HCT116 (cell line): ENCODE results near the gene CDX1. TPM values are rescaled to one million over a fixed set of nuclear protein-coding genes. Genes with fewer than 3 reads are reported as not detected.

Experiments
- ATAC-seq: fragments of 200-7000 bp; cut with Tn5 transposase; 2 replicates; pipeline ENCODE4 v1.9.1; 2020; ENCODE audit warnings: mild to moderate bottlenecking, moderate library complexity
- BruUV-seq: library from RNA; stranded (reverse); fragments of 400-500 nt; replicated peaks from 2 replicates; lab custom pipeline; 2021; lab: Mats Ljungman, UMichigan
- CTCF ChIA-PET: fragments of 300-600 bp; sonication (Branson Sonifier 250); formaldehyde crosslinking; loops from one replicate; lab custom pipeline; 2021; ENCODE audit warnings: antibody characterized with exemption; lab: Charles Lee
- POLR2A ChIA-PET: fragments of 300-600, 350-600 bp; sonication (Branson Sonifier 250); formaldehyde crosslinking; loops from one replicate; lab custom pipeline; 2021; ENCODE audit warnings: antibody characterized with exemption; lab: Charles Lee
- RAD21 ChIA-PET, 2 experiments: fragments of 300-600 bp; sonication (Branson Sonifier 250); formaldehyde crosslinking; loops; one replicate each; lab custom pipeline; 2023; ENCODE audit warnings: low total read pairs in 2 of 2; ENCODE audit not compliant: uncharacterized antibody in 2 of 2, unreplicated experiment in 2 of 2, low non-redundant PET in 1 of 2; lab: Charles Lee
- DNase-seq: peaks from one replicate; pipeline ENCODE4 v3.0.0-alpha.2; 2010; ENCODE audit warnings: low read depth, low spot score
- H2AFZ ChIP-seq: fragments of 200-600 bp; shearing (Covaris generic), sonication (generic); 2 replicates; pipeline ENCODE4 v1.6.1; 2017; ENCODE audit warnings: low read depth, mixed run types, mixed read lengths, antibody characterized with exemption, low read length; ENCODE audit not compliant: poor library complexity, severe bottlenecking
- H3K27ac ChIP-seq: 2 replicates; pipeline ENCODE4 v1.5.1; 2012; ENCODE audit warnings: low read depth, low read length
- H3K27me3 ChIP-seq: fragments of 200-600 bp; sonication (generic); 2 replicates; pipeline ENCODE4 v1.6.1; 2016; ENCODE audit warnings: mixed run types, low read length, mixed read lengths; ENCODE audit not compliant: insufficient read depth
- H3K36me3 ChIP-seq, 2 experiments: fragments of 200-500 bp in 1 of 2; fragments of 200-600 bp in 1 of 2; sonication (Bioruptor generic) in 1 of 2; sonication (generic) in 1 of 2; 2 replicates each; pipeline versions ENCODE4 v1.5.1 to v1.6.1; 2014 to 2016; ENCODE audit warnings: low read length in 2 of 2, inconsistent platforms in 1 of 2, mixed read lengths in 1 of 2, mixed run types in 1 of 2; ENCODE audit not compliant: insufficient read depth in 2 of 2, control insufficient read depth in 1 of 2
- H3K4me1 ChIP-seq, 2 experiments: fragments of 200-600 bp in 1 of 2; sonication (generic) in 1 of 2; 2 replicates each; pipeline versions ENCODE4 v1.5.1 to v1.6.1; 2012 to 2017; ENCODE audit warnings: low read length in 2 of 2, inconsistent platforms in 1 of 2, mild to moderate bottlenecking in 1 of 2, mixed read lengths in 1 of 2, mixed run types in 1 of 2, moderate library complexity in 1 of 2; ENCODE audit not compliant: insufficient read depth in 2 of 2, control insufficient read depth in 1 of 2
- H3K4me2 ChIP-seq: fragments of 200-600 bp; sonication (generic); 2 replicates; pipeline ENCODE4 v1.6.1; 2017; ENCODE audit warnings: mixed run types, low read length, mixed read lengths
- H3K4me3 ChIP-seq, 2 experiments: fragments of 200-600 bp in 1 of 2; sonication (generic) in 1 of 2; replicated peaks in 1 of 2; 2 replicates each; pipeline ENCODE4 v1.5.1; 2011 to 2016; ENCODE audit warnings: low read length in 2 of 2, control low read depth in 1 of 2, low read depth in 1 of 2, mild to moderate bottlenecking in 1 of 2, mixed read lengths in 1 of 2, mixed run types in 1 of 2
- H3K79me2 ChIP-seq: fragments of 200-600 bp; sonication (generic); 2 replicates; pipeline ENCODE4 v1.6.1; 2017; ENCODE audit warnings: mild to moderate bottlenecking, mixed run types, low read length, moderate library complexity, mixed read lengths; ENCODE audit not compliant: insufficient read depth
- H3K9ac ChIP-seq: fragments of 200-600 bp; sonication (generic); 2 replicates; pipeline ENCODE4 v1.6.1; 2016; ENCODE audit warnings: low read length, mixed read lengths
- H3K9me2 ChIP-seq: fragments of 200-600 bp; sonication (generic), shearing (Covaris generic); 2 replicates; pipeline ENCODE4 v1.6.1; 2017; ENCODE audit warnings: mixed run types, mild to moderate bottlenecking, moderate library complexity; ENCODE audit not compliant: insufficient read depth
- H3K9me3 ChIP-seq, 2 experiments: fragments of 200-500 bp in 1 of 2; fragments of 200-600 bp in 1 of 2; sonication (Bioruptor generic) in 1 of 2; sonication (generic) in 1 of 2; 2 replicates each; pipeline ENCODE4 v1.6.1; 2014 to 2017; ENCODE audit warnings: low read length in 2 of 2, mixed read lengths in 2 of 2, inconsistent platforms in 1 of 2, low read depth in 1 of 2, mild to moderate bottlenecking in 1 of 2, mixed run types in 1 of 2, moderate library complexity in 1 of 2; ENCODE audit not compliant: control insufficient read depth in 1 of 2, insufficient read depth in 1 of 2
- H4K20me1 ChIP-seq: fragments of 200-600 bp; sonication (generic), shearing (Covaris generic); 2 replicates; pipeline ENCODE4 v1.6.1; 2017; ENCODE audit warnings: mixed run types, mild to moderate bottlenecking, moderate library complexity; ENCODE audit not compliant: insufficient read depth
- CBX3 ChIP-seq: IDR thresholded peaks from 2 replicates; pipeline ENCODE4 v1.6.1; 2012; ENCODE audit warnings: low read depth
- CEBPB ChIP-seq: IDR thresholded peaks from 2 replicates; pipeline ENCODE4 v1.6.1; 2012; ENCODE audit warnings: low read depth
- CTCF ChIP-seq, 3 experiments: fragments of 200-600 bp in 1 of 3; sonication (generic) in 1 of 3; IDR thresholded peaks in 2 of 3; conservative IDR thresholded peaks in 1 of 3; 2 replicates each; pipeline ENCODE4 v1.5.1; 2012 to 2017; ENCODE audit warnings: low read depth in 2 of 3, low read length in 2 of 3, antibody characterized with exemption in 1 of 3, borderline replicate concordance in 1 of 3, control low read depth in 1 of 3, mild to moderate bottlenecking in 1 of 3, mixed read lengths in 1 of 3, mixed run types in 1 of 3, moderate library complexity in 1 of 3; ENCODE audit not compliant: insufficient read depth in 1 of 3
- EZH2 ChIP-seq: fragments of 200-600 bp; sonication (generic); IDR thresholded peaks from 2 replicates; pipeline ENCODE4 v1.6.1; 2017; ENCODE audit warnings: antibody characterized with exemption, mixed run types
- EZH2phosphoT487 ChIP-seq: fragments of 200-600 bp; IDR thresholded peaks from 2 replicates; pipeline ENCODE4 v1.6.1; 2018; ENCODE audit warnings: antibody characterized with exemption, borderline replicate concordance
- FOSL1 ChIP-seq: IDR thresholded peaks from 2 replicates; pipeline ENCODE4 v1.6.1; 2012; ENCODE audit warnings: low read depth
- REST ChIP-seq: IDR thresholded peaks from 2 replicates; pipeline ENCODE4 v1.6.1; 2012; ENCODE audit warnings: low read depth
- TCF7L2 ChIP-seq: IDR thresholded peaks from 2 replicates; pipeline ENCODE4 v1.7.0; 2011; ENCODE audit warnings: borderline replicate concordance, inconsistent platforms; ENCODE audit not compliant: insufficient read depth, insufficient read length; ENCODE audit errors: extremely low read depth
- YY1 ChIP-seq: IDR thresholded peaks from 2 replicates; pipeline ENCODE4 v1.6.1; 2011; ENCODE audit warnings: low read length, low read depth, moderate library complexity, mild to moderate bottlenecking; ENCODE audit not compliant: insufficient replicate concordance; ENCODE audit errors: extremely low read depth
- intact Hi-C: fragments of 100-400 bp; cut with micrococcal nuclease; formaldehyde crosslinking; loops from 2 replicates; pipeline ENCODE4 v1.10.0; 2022
- total RNA-seq: library from RNA; stranded (reverse); gene quantifications from one replicate; pipeline ENCODE4 v1.2.1, GENCODE V29; 2021; ENCODE audit not compliant: unreplicated experiment
- TF ChIP-seq, protein P1 (sequence below): IDR thresholded peaks from 2 replicates; pipeline ENCODE4 v1.6.1; 2011; ENCODE audit warnings: mild to moderate bottlenecking, low read length, moderate library complexity; ENCODE audit not compliant: insufficient replicate concordance; ENCODE audit errors: extremely low read depth

Gene CDX1
- total RNA-seq, 1 experiment from 2014 or later: not detected

GRCh38 chr5:150146862-150147601, 19.5 kb upstream of the CDX1 start:
- H4K20me1 ChIP-seq: no peaks in the 10 kb centered on the region
- ChIA-PET POLR2A (no interaction called here), RAD21 (no interaction called here), CTCF (no interaction called here)
- ATAC-seq (no peak), DNase-seq (no peak)
- H3K4me2 ChIP-seq: no peak overlapping the region
- TF ChIP-seq EZH2phosphoT487: no peak
- TF ChIP-seq CEBPB: no peak
- TF ChIP-seq TCF7L2: no peak
- no peaks in the 10 kb centered on the region for H3K79me2 ChIP-seq
- no TSS peak for BruUV-seq
- no peak overlapping the region for H3K27ac ChIP-seq
- no peaks in the 10 kb centered on the region for H3K9me2 ChIP-seq
- no peak overlapping the region for H3K4me3 ChIP-seq
- no peak overlapping the region for H2AFZ ChIP-seq
- H3K27me3 ChIP-seq: no peaks in the 10 kb centered on the region
- H3K36me3 ChIP-seq: no peaks in the 10 kb centered on the region
- peaks cover 0 to 17% of the 10 kb centered on the region in 2 experiments; a peak in 2 of 4 replicates for H3K4me1 ChIP-seq
- intact Hi-C loops: no loop called here
- H3K9me3 ChIP-seq: no peaks in the 10 kb centered on the region
- no peak overlapping the region for H3K9ac ChIP-seq

- Histone ChIP-seq H2AFZ (no peak overlapping the region), H3K36me3 (no peaks in the 10 kb centered on the region), H3K27me3 (no peaks in the 10 kb centered on the region), H3K4me1 (peaks cover 0 to 11% of the 10 kb centered on the region in 2 experiments; a peak in 2 of 4 replicates), H3K4me2 (no peak overlapping the region), H3K79me2 (no peaks in the 10 kb centered on the region), H3K9me3 (no peaks in the 10 kb centered on the region), H3K27ac (no peak overlapping the region), H4K20me1 (no peaks in the 10 kb centered on the region), H3K9me2 (no peaks in the 10 kb centered on the region), H3K4me3 (no peak overlapping the region), H3K9ac (no peak overlapping the region)
- DNase-seq (no peak), ATAC-seq (no peak)
- ChIA-PET RAD21 (no interaction called here), POLR2A (no interaction called here), CTCF (no interaction called here)
- intact Hi-C loops: no loop called here
- no TSS peak for BruUV-seq
- TF ChIP-seq FOSL1: no peak
- no peak for TF ChIP-seq YY1
- no peak for TF ChIP-seq REST
- TF ChIP-seq, protein P1, sequence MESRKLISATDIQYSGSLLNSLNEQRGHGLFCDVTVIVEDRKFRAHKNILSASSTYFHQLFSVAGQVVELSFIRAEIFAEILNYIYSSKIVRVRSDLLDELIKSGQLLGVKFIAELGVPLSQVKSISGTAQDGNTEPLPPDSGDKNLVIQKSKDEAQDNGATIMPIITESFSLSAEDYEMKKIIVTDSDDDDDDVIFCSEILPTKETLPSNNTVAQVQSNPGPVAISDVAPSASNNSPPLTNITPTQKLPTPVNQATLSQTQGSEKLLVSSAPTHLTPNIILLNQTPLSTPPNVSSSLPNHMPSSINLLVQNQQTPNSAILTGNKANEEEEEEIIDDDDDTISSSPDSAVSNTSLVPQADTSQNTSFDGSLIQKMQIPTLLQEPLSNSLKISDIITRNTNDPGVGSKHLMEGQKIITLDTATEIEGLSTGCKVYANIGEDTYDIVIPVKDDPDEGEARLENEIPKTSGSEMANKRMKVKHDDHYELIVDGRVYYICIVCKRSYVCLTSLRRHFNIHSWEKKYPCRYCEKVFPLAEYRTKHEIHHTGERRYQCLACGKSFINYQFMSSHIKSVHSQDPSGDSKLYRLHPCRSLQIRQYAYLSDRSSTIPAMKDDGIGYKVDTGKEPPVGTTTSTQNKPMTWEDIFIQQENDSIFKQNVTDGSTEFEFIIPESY: no peak
- no peak for TF ChIP-seq EZH2phosphoT487
- TF ChIP-seq CTCF (IDR thresholded peaks at IDR 0.05 in 2 of 3, conservative IDR thresholded peaks at IDR 0.05 in 1 of 3; ENCODE audit: borderline replicate concordance in 1 of 3, insufficient read depth in 1 of 3, low read depth in 2 of 3, low read length in 2 of 3): no peak
- no peak for TF ChIP-seq CEBPB
- TF ChIP-seq EZH2: no peak
- TF ChIP-seq CBX3: no peak
Observed at GRCh38 chr5:150147670-150148069, 18.9 kb upstream of the CDX1 start.
